GM18498 (cell line): ENCODE results near the gene CCDC14.
"Not testable (repeated sequence)": the region's sequence is repeated elsewhere in the genome, so short reads cannot be mapped to it uniquely, and the experiment has no call there.

Source experiments
- ATAC-seq: cut with Tn5 transposase; IDR thresholded peaks from one replicate; pipeline ENCODE4 v1.9.1; 2021; ENCODE audit warnings: mild to moderate bottlenecking, moderate library complexity; ENCODE audit not compliant: unreplicated experiment

Gene CCDC14

DNA sequence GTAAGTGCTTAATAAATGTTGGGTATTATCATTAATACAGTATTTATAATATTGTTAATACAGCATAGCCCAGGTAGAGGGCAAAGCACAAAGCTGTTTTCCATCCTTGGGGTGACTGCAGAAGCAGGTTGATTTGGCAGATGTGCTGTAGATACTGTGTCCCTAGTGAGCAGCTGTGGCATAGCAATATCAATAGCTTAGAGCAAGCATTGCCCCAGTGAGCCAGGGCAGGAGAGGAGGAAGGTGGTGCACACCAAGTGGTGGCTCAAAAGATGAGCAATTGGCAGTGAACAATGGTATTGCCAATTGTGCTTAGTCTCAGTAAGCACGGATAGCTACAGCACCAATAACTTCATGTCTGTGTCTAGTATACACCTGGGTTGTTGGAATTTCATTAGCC is 5.8 kb upstream of the CCDC14 start:
- ATAC-seq = peak; percentile 70

DNA sequence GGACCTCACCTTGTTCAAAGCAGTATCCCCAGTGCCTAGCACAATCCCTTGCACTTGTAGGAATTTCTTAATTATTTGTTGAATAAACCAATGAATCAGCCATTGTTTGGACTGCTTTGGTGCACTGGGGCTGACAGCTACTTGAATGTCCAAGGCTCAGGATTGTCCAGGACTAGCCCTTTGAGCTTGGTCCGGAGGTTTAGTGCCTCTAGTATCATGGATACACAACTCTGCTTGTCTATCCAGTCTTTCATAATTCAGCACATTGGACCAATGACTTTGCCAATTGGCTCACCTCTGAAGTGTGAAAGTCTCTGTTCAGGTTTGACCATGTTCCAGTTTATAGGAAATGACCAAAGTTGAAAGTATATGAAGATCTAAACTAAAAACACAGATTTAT is 3.8 kb upstream of the CCDC14 start:
- ATAC-seq = not testable (repeated sequence)

DNA sequence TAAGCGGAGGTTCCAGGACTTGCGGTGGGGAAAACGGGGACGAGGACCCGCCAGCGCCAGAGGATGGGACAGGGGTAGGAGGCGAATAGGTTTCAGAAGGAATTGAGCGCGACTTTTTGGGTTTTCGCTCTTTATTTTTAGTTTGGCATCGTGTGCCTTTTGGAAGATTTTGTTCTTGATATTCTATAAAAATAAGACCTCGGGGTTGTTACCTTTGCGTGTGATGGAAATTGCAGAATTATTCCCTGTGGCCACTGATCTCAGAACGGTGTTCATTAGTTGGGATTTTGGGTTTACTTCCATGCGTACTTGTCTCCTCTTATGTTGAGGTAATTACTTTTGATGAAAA is 453 bp upstream of the CCDC14 start:
- no peak for ATAC-seq

- ATAC-seq = peak; percentile 84
These were observed 7.3 kb downstream of the CCDC14 start for GRCh38 chr3:123953735-123954134.

DNA sequence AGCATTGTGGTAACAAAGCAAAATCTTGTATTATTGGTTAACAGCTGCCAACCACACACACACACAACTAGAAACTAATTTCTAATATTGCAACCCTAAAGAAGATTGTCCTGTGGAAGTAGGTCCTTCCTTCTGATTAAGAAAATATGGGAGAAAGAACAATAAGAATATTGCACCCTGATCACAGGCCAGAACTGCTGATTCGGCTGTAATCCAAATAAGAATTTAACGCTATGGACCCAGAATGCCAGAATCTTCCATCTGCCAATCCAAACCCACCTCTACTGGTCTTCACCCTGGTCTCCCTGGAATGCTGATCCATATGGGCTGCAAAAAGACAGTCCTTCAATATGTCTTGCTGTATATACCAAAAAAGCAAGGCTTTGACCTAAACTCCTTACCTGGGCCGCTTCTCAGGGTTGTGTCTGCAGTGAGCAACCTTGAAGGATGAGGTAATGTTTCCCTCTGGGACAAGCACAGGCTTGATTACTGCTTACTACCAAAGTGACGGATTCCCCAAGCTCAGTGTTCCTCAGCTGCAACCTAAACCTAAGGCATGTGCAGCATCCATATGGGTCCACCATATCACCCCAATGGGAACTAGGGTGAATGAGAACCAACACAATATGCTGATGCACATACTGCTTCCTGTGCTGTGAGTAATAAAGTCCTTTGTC is 8.0 kb downstream of the CCDC14 start:
- ATAC-seq = no peak

- ATAC-seq = no peak
These were observed 9.2 kb downstream of the CCDC14 start for GRCh38 chr3:123951522-123952447.

DNA sequence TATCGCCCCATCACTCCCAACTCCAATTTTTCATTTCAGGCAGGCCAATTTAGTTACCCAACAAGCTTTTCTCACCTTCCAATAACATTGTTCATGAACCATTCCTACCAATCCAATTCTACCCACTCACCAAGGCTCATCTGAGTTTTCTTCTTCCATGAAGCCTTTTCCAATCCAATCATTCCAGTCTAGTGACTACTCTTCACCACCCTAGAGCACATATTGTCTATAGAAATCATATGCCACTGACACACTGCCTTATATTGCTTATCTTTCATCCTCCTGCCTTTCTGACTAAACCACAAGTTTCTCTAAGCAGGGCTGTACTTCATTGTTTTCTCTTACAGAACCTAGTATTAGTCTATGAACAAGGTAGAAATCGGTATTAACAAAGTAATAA is 11.4 kb downstream of the CCDC14 start:
- no peak for ATAC-seq

GRCh38 chr3:123948449-123948848 is 12.6 kb downstream of the CCDC14 start:
- ATAC-seq = no peak

DNA sequence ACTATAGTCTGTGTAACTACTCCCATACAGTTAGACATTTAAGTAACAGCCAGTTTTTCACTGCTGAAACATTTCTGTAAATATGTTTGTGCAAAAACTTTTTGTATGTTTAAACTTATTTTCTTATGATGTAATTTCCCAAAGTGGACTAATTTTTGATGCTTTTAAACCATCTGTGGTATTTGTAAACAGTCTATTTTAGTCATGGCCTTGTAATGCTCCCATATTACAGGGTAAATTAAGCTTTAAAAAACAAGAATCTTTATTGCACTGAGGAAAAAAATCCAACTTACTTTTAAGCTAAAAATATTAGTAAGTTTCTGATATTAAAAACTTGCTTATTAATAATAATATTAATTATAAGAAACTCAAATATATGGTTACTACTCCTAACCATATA is 13.5 kb downstream of the CCDC14 start:
- ATAC-seq = no peak

DNA sequence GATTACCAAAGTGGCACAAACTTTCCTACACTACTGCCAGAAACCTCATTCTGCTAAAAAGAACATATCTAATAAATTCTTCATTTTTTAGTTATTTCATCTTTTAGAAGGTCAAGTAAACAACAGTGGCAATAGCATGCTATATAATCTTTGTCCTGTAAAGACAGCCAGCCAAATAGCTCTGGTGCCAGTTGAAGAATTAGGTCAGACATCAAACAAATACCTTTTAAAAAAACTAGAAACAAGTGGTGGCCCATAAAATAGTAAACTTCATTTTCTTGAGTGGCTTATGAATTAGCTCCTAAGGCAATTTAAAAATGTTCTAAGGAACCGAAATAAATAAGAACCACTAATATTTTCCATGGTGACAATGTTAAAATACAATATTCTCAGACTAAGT is 19.5 kb downstream of the CCDC14 start:
- no peak for ATAC-seq

DNA sequence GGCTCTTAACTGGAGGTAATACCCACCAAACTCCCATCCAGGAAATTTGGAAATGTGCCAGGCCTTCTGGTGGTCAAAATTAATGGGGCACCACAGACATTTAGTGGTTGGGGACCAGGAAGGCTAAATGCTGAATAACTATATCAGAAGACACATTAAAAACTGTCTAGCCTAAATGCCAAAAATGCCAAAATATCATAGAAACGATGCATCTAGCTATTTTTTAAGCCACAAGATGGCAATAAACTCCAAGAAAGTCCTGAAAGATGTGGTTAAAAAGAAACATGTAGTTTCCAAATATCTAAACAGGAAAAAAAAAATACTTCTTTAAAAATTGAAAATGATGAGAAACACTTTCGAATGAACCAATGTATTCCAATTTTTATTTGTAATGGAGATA is 19.9 kb downstream of the CCDC14 start:
- ATAC-seq = no peak

- no peak for ATAC-seq
These were observed 21.3 kb downstream of the CCDC14 start for GRCh38 chr3:123939706-123940105.

GRCh38 chr3:123936400-123936799 is 24.6 kb downstream of the CCDC14 start:
- no peak for ATAC-seq

DNA sequence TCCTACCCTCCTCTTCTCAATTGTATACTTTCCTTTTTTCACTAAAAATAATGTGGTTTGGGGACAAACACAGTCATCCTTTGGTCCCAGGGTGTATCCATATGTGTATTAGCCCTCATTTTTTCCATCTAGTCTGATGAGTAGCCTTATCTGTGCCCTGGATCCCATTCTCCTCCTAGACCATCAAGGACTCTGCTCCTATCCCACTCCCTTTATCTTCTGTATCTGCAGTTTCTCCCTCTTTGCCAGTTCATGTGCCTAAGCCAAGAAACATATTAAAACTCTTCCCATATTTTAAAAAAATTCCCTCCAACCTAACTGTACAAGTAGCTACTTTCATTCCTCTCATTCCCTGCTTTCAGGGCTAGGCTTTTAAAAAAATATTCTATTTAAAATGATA is 25.2 kb downstream of the CCDC14 start:
- no peak for ATAC-seq

GRCh38 chr3:123934250-123934649 is 26.8 kb downstream of the CCDC14 start:
- no peak for ATAC-seq

GRCh38 chr3:123930445-123930844 is 30.6 kb downstream of the CCDC14 start:
- no peak for ATAC-seq

DNA sequence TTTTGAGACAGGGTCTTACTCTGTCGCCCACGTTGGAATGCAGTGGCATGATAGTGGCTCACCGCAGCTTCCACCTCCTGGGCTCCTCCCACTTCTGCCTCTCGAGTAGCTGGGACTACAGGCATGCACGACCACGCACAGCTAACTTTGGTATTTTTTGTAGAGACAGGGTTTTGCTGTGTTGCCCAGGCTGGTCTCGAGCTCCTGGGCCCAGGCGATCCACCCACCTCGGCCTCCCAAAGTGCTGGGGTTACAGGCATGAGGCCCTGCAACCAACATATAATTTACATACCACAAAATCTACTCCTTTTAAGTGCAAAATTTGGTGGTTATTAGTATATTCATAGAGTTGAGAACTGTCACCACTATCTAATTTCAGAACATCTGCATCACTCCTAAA is 31.7 kb downstream of the CCDC14 start:
- ATAC-seq = no peak

- no peak for ATAC-seq
These were observed 34.6 kb downstream of the CCDC14 start for GRCh38 chr3:123926396-123926795.

GRCh38 chr3:123920868-123921267 is 40.2 kb downstream of the CCDC14 start:
- no peak for ATAC-seq

- ATAC-seq = no peak
These were observed 40.6 kb downstream of the CCDC14 start for GRCh38 chr3:123920383-123920782.

GRCh38 chr3:123919353-123919752 is 41.7 kb downstream of the CCDC14 start:
- ATAC-seq = no peak

DNA sequence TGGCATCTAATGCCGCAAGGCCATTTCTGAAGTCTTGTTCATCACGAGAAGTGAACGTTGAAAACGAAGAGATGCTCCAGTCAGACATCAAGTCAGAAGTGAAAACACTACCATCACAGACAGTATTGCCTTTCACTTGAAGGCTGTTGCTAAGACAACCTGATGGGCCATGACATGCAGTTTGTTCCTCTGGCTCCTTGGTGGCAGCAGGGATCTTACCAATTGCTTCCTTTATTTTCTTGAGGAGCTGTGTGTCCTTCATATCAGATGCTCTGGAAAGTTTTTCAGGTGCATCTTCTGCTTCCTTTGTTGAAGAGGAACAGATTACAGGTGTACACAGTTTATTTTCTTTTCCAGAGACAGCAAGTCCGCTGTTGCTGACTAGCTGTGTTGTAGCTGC is 46.2 kb downstream of the CCDC14 start:
- no peak for ATAC-seq
